Body of pancreas (tissue), 4 donors: ENCODE results near the gene LAPTM4A.

Source experiments
- POLR2A ChIP-seq, 3 donors: fragments of 450-650 bp; IDR thresholded peaks; one replicate each; pipeline ENCODE4 v1.6.1; 2016; ENCODE audit warnings: antibody characterized with exemption in 3 of 3, mild to moderate bottlenecking in 2 of 3
- TF ChIP-seq, protein P1 (sequence below), 7 experiments: fragments of 450-650 bp in 4 of 7; fragments of 200-600 bp in 3 of 7; sonication (generic) in 3 of 7; IDR thresholded peaks; one replicate each; pipeline ENCODE4 v1.5.1; 2016 to 2019; ENCODE audit warnings: antibody characterized with exemption in 7 of 7

DNA sequence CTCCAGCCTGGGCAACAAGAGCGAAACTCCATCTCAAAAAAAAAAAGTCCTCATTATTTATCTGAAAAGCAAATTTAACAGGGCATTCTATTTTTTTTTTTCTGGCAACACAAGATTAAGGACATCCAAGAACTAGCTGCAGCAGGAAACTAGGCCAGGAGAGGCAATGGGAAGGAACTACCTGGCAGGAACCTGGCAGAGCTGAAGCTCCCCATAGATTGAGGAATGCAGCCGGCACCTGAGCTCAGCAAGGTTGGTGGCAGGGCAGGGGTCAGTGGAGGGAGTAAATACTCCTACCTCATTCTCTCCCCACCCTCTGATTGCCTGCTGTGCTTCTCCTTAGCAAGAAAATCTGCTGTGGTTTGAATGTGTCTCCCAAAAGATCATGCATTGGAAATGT is 30.4 kb upstream of the LAPTM4A start:
- TF ChIP-seq, protein P1, sequence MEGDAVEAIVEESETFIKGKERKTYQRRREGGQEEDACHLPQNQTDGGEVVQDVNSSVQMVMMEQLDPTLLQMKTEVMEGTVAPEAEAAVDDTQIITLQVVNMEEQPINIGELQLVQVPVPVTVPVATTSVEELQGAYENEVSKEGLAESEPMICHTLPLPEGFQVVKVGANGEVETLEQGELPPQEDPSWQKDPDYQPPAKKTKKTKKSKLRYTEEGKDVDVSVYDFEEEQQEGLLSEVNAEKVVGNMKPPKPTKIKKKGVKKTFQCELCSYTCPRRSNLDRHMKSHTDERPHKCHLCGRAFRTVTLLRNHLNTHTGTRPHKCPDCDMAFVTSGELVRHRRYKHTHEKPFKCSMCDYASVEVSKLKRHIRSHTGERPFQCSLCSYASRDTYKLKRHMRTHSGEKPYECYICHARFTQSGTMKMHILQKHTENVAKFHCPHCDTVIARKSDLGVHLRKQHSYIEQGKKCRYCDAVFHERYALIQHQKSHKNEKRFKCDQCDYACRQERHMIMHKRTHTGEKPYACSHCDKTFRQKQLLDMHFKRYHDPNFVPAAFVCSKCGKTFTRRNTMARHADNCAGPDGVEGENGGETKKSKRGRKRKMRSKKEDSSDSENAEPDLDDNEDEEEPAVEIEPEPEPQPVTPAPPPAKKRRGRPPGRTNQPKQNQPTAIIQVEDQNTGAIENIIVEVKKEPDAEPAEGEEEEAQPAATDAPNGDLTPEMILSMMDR (IDR thresholded peaks at IDR 0.05), result no peak
- TF ChIP-seq POLR2A (IDR thresholded peaks at IDR 0.05), result no peak
